Stimulated activated CD4-positive, alpha-beta T cell treated with anti-CD3 and anti-CD28 coated beads, Interleukin-1b, Interleukin-23, amount 100 ng/mL, for 24 hours (primary cell): ENCODE measurements around the gene RBP7.
"Not testable (repeated sequence)": the region's sequence is repeated elsewhere in the genome, so short reads cannot be mapped to it uniquely, and the experiment has no call there.

Source experiments
- DNase-seq, 4 experiments: peaks; one replicate each; pipeline ENCODE4 v3.0.0-alpha.2; 2020; ENCODE audit warnings: low read depth in 4 of 4, low spot score in 1 of 4

RBP7 gene

DNA sequence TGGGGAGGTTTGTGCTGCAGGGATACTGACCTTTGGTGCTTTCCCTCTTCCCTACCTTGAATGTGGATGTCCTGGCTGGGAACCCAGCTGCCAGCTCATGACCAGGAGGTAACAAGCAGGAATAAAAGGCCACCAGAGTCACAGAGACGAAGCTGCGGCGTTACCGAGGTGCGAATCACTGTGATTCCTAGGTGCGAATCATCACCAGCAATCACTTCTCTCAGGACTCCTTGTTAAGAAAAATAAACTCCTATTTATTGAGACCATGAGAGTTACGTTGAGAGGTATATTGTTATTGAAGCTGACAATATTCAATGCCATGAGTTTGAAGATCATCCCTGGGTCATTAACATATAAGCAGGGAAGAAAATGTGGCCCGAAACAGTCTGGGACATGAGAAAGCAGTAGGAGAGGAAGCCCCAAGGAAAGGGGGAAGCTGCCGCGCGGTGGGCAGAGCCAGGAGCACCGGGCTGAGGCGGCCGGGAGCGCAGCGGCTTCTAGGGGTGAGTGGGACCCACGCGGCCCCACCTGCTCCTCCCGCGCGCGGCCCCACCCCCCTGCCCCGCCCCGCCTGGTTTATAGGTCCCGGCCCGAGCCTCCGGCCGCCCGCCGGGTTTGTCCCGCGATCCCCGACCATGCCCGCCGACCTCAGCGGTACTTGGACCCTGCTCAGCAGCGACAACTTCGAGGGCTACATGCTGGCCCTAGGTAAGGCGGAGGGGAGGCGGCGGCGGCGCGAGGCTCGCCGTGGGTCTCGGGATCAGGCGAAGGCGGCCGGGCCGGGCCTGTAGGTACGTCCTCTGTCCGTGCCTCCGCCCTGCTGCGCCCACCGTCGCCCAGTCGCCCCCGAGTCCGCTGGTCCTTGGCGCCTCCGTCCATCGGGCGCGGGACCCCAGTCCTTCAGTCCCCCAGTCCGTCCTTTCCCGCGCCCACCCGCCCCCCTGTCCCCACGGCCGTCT lies at the start of gene RBP7:
Gene RBP7 (plus strand): TSS at position 605 of the 959 bp plus-strand sequence. CDS start 31 bp downstream, at position 636.
- DNase-seq = no peak

GRCh38 chr1:9957726-9958125 lies 39.3 kb upstream of the RBP7 start:
- no peak for DNase-seq

GRCh38 chr1:9960011-9960410 lies 37.0 kb upstream of the RBP7 start:
- no peak for DNase-seq

DNA sequence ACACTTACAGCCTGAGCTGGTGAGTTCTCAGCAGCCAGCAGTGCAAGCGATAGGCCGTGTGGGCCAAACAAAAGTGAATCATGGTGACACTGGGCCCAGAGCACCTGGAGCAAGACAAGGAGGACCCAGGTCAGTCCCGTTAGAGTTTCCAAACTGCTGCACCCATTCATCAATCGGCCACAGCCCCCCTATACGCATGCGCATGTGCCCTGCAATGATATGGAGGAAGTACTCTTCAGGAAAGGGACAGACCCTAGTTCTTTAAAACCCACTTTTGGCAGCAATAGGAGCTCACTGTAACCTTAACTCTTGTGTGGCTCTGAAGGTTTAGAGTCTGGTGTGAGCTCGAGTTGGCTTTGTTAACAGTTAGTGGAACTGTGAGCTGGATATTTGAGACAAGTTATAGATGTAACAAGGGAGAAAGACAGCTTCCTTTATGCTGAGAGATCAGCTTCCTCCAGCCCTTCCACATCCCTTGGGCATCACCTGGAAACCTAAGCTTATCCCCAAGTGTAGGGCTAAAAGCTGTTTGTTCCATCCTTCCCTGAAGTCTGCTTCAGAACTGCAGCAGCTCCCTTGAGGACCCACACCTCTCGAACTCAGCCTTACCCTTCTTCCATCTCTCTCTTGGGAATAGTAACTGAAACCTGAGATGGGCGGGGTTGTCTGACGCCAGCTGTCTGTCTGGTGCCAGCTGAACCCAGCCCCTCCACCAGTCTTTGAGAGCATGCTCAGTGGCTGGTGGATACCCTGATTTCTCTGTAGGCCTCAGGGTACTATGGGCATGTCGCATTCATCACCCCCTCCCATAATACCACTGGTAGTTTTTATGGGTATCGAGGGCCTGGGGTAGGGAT lies 36.1 kb upstream of the RBP7 start:
- no peak for DNase-seq

- no peak for DNase-seq
These were observed 12.8 kb upstream of the RBP7 start for GRCh38 chr1:9984253-9984652.

DNA sequence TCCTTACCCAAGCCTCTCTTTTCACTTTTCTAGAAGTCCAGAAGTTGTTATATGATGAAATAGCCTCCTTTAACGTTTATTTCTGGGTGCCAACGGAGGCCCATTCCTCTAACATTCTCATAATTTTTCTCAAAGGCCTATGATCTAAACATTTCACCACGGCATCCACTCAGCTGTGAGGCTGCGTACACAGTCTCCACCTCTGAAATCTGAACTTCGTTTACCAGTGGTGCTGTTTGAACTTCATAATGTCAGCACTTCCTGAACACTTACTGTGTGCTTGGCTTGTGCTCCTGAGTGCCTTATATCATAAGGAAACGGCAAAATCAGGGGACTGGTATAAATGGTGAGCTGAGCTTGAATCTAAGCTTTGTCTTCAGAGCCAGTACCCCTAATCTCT lies 12.0 kb upstream of the RBP7 start:
- no peak for DNase-seq

GRCh38 chr1:9989773-9990172 lies 7.3 kb upstream of the RBP7 start:
- DNase-seq = no peak

DNA sequence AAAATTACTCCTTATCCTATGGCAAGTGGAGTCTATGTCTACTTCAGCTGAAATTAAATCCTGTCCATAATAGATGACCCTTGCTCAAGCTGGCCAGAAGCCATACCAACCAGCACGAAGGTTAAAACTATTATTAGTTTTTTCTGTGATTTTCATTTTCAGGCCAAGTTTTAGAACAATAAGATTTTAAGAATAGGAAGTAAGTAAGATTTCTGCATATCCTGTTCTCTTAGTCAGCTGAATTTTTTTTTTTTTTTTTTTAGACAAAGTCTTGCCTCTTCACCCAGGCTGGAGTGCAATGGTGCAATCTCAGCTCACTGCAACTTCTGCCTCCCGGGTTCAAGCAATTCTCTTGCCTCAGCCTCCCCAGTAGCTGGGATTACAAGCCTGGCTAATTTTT lies 6.1 kb upstream of the RBP7 start:
- no peak for DNase-seq

- no peak for DNase-seq
These were observed 4.1 kb upstream of the RBP7 start for GRCh38 chr1:9992910-9993309.

- DNase-seq = no peak
These were observed 3.4 kb upstream of the RBP7 start for GRCh38 chr1:9993561-9994075.

- DNase-seq = no peak
These were observed 4.1 kb downstream of the RBP7 start for GRCh38 chr1:10001016-10001665.

- not testable (repeated sequence) for DNase-seq
These were observed 8.2 kb downstream of the RBP7 start for GRCh38 chr1:10005248-10005647.

- no peak for DNase-seq
These were observed 10.1 kb downstream of the RBP7 start for GRCh38 chr1:10007169-10007568.

DNA sequence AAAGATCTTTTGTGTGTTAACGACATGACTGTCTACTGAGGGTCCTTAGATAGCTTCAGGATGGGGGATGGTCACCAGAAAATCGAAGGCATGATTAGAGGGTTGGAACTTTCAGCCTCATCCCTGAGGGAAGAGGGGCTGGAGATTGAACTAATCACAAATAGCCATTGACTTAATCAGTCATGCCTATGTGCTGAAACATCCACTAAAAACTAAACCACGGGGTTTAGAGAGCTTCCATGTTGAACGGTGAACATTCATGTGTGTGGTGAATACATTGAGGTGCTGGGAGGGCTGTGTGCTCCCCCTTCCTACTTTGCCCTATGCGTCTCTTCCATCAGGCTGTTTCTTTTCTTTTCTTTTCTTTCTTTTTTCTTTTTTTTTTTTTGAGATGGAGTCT lies 17.0 kb downstream of the RBP7 start:
- DNase-seq = no peak

- DNase-seq = no peak
These were observed 22.5 kb downstream of the RBP7 start for GRCh38 chr1:10019561-10019960.

DNA sequence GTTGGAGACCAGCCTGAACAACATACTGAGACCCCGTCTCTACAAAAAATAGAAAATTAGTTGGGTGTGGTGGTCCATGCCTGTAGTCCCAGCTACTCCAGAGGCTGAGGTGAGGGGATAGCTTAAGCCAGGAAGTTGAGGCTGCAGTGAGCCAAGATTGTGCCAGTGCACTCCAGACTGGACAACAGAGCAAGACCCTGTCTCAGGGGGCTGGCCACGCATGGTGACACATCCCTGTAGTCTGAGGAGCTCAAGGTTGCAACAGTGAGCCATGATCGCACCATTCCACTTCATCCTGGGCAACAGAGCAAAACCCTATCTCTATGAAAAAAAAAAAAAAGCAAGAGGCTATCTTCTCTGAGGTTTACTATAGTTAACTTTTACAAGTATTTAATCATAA lies 23.1 kb downstream of the RBP7 start:
- DNase-seq = no peak

GRCh38 chr1:10020678-10021077 lies 23.6 kb downstream of the RBP7 start:
- not testable (repeated sequence) for DNase-seq

DNA sequence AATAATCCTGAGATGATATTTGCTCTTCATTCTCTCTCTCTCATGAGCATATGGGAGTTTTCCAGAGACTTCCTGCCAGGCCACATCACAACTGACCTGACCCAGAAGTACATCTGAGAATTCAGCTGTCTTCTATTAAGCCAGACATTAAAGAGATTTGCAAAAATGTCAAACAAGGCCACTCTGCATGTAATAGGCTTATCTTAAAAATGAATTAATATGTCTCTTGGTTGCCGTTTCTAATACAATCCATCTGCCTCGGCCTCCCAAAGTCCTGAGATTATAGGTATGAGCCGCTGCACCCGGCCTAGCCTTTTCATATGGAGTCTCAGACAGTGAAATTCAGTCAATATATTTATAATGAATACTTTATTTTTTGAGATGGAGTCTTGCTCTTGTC lies 25.0 kb downstream of the RBP7 start:
- DNase-seq = not testable (repeated sequence)

DNA sequence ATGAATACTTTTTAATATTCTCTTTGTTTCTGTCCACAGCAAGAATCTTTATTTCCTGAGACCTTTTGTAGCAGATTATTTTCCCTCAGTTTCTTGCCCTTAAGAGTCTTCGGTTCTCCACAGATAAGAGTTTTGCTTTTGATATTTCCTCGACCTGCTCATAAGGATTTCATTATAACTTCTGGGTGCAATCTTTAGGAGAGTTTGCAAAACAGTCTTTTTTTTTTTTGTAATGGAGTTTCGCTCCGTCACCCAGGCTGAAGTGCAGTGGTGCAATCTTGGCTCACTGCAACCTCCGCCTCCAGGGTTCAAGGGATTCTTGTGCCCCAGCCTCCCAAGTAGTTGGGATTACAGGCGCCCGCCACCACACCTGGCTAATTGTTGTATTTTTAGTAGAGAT lies 25.6 kb downstream of the RBP7 start:
- no peak for DNase-seq

DNA sequence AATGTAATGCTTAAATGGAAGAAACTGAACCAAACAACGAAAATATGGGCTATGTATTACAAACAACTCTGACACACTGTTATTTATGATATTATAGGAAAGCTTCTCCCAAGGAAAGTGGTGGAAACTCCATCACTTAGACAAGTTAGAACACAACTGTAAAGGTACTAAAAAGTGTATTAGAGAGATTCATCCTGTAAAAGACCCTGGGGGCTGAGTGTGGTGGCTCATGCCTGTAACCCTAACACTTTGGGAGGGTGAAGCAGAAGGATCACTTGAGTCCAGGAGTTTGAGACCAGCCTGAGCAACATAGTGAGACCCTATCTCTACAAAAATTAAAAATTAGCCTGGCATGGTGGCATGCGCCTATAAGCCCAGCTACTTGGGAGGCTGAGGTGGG lies 28.3 kb downstream of the RBP7 start:
- DNase-seq = no peak

DNA sequence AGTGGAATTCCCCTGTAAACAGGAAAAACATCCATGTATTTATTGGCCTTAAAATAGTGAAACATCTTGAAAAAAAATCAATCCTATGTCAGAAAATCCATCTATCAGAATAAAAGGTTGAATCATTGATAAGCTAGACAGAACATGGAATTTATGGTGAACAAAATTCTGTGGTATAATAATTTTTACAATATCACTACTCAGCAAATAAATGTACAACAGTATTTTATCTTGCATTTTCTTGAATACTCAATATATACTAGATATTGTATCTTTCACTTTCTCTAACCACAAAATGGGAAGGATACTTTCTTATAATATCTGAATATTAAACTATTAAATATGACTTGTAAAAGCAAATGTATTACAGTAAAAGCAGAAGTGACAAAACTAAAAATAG lies 30.0 kb downstream of the RBP7 start:
- no peak for DNase-seq
